Transverse colon (tissue), 4 donors: ENCODE results near the gene SLC22A31.

ENCODE experiments used
- EP300 ChIP-seq: sonication (generic); formaldehyde crosslinking; IDR thresholded peaks from one replicate; pipeline ENCODE4 v1.6.1; 2017; ENCODE audit warnings: antibody characterized with exemption, low read depth
- POLR2A ChIP-seq: fragments of 450-650 bp; IDR thresholded peaks from one replicate; pipeline ENCODE4 v1.6.1; 2016; ENCODE audit warnings: antibody characterized with exemption, mild to moderate bottlenecking, moderate library complexity
- POLR2AphosphoS5 ChIP-seq, 3 donors: sonication (generic); formaldehyde crosslinking; IDR thresholded peaks; one replicate each; pipeline ENCODE4 v1.6.1; 2016; ENCODE audit warnings: antibody characterized with exemption in 3 of 3
- TF ChIP-seq, protein P1 (sequence below), 5 experiments: fragments of 200-600 bp in 3 of 5; fragments of 450-650 bp in 2 of 5; sonication (generic) in 3 of 5; IDR thresholded peaks; 1 replicate in 2 of 5; 2 replicates in 3 of 5; pipeline ENCODE4 v1.5.1; 2016 to 2017; ENCODE audit warnings: antibody characterized with exemption in 5 of 5, inconsistent platforms in 3 of 5, mild to moderate bottlenecking in 2 of 5, moderate library complexity in 1 of 5

DNA sequence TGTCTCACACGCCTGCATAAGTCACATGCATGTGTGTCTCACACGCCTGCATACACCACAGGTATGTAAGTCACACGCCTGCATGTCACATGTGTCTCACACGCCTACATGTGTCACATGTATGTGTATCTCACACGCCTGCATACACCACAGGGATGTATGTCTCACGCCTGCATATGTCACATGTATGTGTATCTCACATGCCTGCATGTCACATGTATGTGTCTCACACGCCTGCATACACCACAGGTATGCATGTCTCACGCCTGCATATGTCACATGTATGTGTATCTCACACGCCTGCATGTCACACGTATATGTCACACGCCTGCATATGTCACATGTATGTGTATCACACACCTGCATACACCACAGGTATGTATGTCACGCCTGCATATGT is 42.6 kb downstream of the SLC22A31 start:
- TF ChIP-seq EP300 = no peak
- TF ChIP-seq, protein P1, sequence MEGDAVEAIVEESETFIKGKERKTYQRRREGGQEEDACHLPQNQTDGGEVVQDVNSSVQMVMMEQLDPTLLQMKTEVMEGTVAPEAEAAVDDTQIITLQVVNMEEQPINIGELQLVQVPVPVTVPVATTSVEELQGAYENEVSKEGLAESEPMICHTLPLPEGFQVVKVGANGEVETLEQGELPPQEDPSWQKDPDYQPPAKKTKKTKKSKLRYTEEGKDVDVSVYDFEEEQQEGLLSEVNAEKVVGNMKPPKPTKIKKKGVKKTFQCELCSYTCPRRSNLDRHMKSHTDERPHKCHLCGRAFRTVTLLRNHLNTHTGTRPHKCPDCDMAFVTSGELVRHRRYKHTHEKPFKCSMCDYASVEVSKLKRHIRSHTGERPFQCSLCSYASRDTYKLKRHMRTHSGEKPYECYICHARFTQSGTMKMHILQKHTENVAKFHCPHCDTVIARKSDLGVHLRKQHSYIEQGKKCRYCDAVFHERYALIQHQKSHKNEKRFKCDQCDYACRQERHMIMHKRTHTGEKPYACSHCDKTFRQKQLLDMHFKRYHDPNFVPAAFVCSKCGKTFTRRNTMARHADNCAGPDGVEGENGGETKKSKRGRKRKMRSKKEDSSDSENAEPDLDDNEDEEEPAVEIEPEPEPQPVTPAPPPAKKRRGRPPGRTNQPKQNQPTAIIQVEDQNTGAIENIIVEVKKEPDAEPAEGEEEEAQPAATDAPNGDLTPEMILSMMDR (IDR thresholded peaks at IDR 0.05) = no peak
- TF ChIP-seq POLR2A = no peak
- no peak for TF ChIP-seq POLR2AphosphoS5 (IDR thresholded peaks at IDR 0.05)
